Large intestine (tissue), 3 donors: ENCODE results near the gene HLA-B. TPM values are rescaled to one million over a fixed set of nuclear protein-coding genes. Genes with fewer than 3 reads are reported as not detected.
A peak's percentile ranks its signal among the peaks of the same experiment; 100 is the strongest.

ENCODE experiments used
- DNase-seq, 2 donors: peaks; one replicate each; pipeline versions ENCODE4 v3.0.0 to v3.0.0-alpha.2; 2013
- H3K27ac ChIP-seq: one replicate; pipeline ENCODE4 v1.5.1; 2013; ENCODE audit warnings: low read length
- H3K27me3 ChIP-seq: 2 replicates; pipeline ENCODE4 v1.6.1; 2013; ENCODE audit warnings: low read length; ENCODE audit not compliant: control insufficient read depth, insufficient read depth
- H3K36me3 ChIP-seq: 2 replicates; pipeline ENCODE4 v1.6.1; 2013; ENCODE audit warnings: low read length; ENCODE audit not compliant: control insufficient read depth, insufficient read depth
- H3K4me1 ChIP-seq: one replicate; pipeline ENCODE4 v1.6.1; 2013; ENCODE audit warnings: low read length; ENCODE audit not compliant: control insufficient read depth, insufficient read depth
- H3K4me3 ChIP-seq: one replicate; pipeline ENCODE4 v1.5.1; 2013; ENCODE audit warnings: low read length
- H3K9me3 ChIP-seq: one replicate; pipeline ENCODE4 v1.6.1; 2013; ENCODE audit warnings: mild to moderate bottlenecking, low read depth, low read length, moderate library complexity; ENCODE audit not compliant: control insufficient read depth
- WGBS: methylation state at CpG from one replicate; pipeline ENCODE4 v1.1.5; 2013; ENCODE audit warnings: low lambda C conversion rate; ENCODE audit not compliant: insufficient coverage; 5-methylcytosine and 5-hydroxymethylcytosine counted together
- polyA plus RNA-seq: library from polyadenylated mRNA; unstranded; fragments of 120-200 nt; gene quantifications from one replicate; pipeline ENCODE4 v1.2.1, GENCODE V29; 2013

The HLA-B gene
- polyA plus RNA-seq, 1 donor: 353 TPM

- Histone ChIP-seq H3K27me3 (peaks cover 40% of the 10 kb centered on the region), H3K27ac (no peak overlapping the region), H3K9me3 (no peaks in the 10 kb centered on the region), H3K4me1 (no peaks in the 10 kb centered on the region), H3K36me3 (no peaks in the 10 kb centered on the region), H3K4me3 (no peak overlapping the region)
- DNase-seq: peak; percentile 77 to 92
- no CpG with 5 or more reads among the region's 30 CpGs for WGBS
These were observed 9.9 kb upstream of the HLA-B start for GRCh38 chr6:31366693-31367470.

- Histone ChIP-seq H3K4me1 (no peaks in the 10 kb centered on the region), H3K4me3 (no peak overlapping the region), H3K9me3 (no peaks in the 10 kb centered on the region), H3K27ac (no peak overlapping the region), H3K27me3 (peaks cover 40% of the 10 kb centered on the region), H3K36me3 (no peaks in the 10 kb centered on the region)
- DNase-seq: no peak
- no CpG with 5 or more reads among the region's 5 CpGs for WGBS
These were observed 8.9 kb upstream of the HLA-B start for GRCh38 chr6:31365864-31366263.

GRCh38 chr6:31363811-31364210, 6.8 kb upstream of the HLA-B start:
- Histone ChIP-seq H3K36me3 (no peaks in the 10 kb centered on the region), H3K4me3 (no peak overlapping the region), H3K9me3 (no peaks in the 10 kb centered on the region), H3K27me3 (peaks cover 41% of the 10 kb centered on the region), H3K27ac (no peak overlapping the region), H3K4me1 (no peaks in the 10 kb centered on the region)
- no peak for DNase-seq

GRCh38 chr6:31362751-31363150, 5.8 kb upstream of the HLA-B start:
- 40% methylated on average over 1 of the region's 5 CpGs for WGBS
- H3K27me3 ChIP-seq: peaks cover 40% of the 10 kb centered on the region
- no peak for DNase-seq

GRCh38 chr6:31359581-31359980, 2.6 kb upstream of the HLA-B start:
- Histone ChIP-seq H3K27ac (no peak overlapping the region), H3K27me3 (peaks cover 23% of the 10 kb centered on the region), H3K4me3 (no peak overlapping the region), H3K36me3 (peaks cover 9% of the 10 kb centered on the region), H3K4me1 (no peaks in the 10 kb centered on the region), H3K9me3 (no peaks in the 10 kb centered on the region)
- no CpG with 5 or more reads among the region's 1 CpG for WGBS
- DNase-seq: no peak

More at GRCh38 chr6:31362751-31363150, 5.8 kb upstream of the HLA-B start:
- no peaks in the 10 kb centered on the region for H3K4me1 ChIP-seq
- no peaks in the 10 kb centered on the region for H3K36me3 ChIP-seq
- H3K27ac ChIP-seq: no peak overlapping the region
- H3K9me3 ChIP-seq: no peaks in the 10 kb centered on the region
- H3K4me3 ChIP-seq: no peak overlapping the region

- Histone ChIP-seq H3K4me3 (no peak overlapping the region), H3K9me3 (no peaks in the 10 kb centered on the region)
- whole genome bisulfite sequencing: 33% methylated on average over 2 of the region's 4 CpGs
These were observed 1.3 kb upstream of the HLA-B start for GRCh38 chr6:31358302-31358701.

GRCh38 chr6:31357886-31358285, 907 bp upstream of the HLA-B start:
- WGBS: 0% methylated on average over 1 of the region's 6 CpGs
- H3K27me3 ChIP-seq: peaks cover 16% of the 10 kb centered on the region
- no peaks in the 10 kb centered on the region for H3K4me1 ChIP-seq
- no peak for DNase-seq
- H3K36me3 ChIP-seq: peaks cover 18% of the 10 kb centered on the region
- no peak overlapping the region for H3K4me3 ChIP-seq
- no peaks in the 10 kb centered on the region for H3K9me3 ChIP-seq
- H3K27ac ChIP-seq: no peak overlapping the region

More at GRCh38 chr6:31358302-31358701, 1.3 kb upstream of the HLA-B start:
- H3K27me3 ChIP-seq: peaks cover 20% of the 10 kb centered on the region
- peaks cover 18% of the 10 kb centered on the region for H3K36me3 ChIP-seq
- H3K4me1 ChIP-seq: no peaks in the 10 kb centered on the region
- no peak for DNase-seq
- H3K27ac ChIP-seq: no peak overlapping the region

- Histone ChIP-seq H3K9me3 (no peaks in the 10 kb centered on the region), H3K27ac (peak overlapping the region; percentile 70), H3K4me1 (no peaks in the 10 kb centered on the region), H3K36me3 (peaks cover 18% of the 10 kb centered on the region), H3K27me3 (peaks cover 12% of the 10 kb centered on the region), H3K4me3 (peak overlapping the region; percentile 65)
- no CpG with 5 or more reads among the region's 83 CpGs for WGBS
- peak; percentile 41 to 62 for DNase-seq
These were observed 598 bp downstream of the HLA-B start for GRCh38 chr6:31356216-31356945.

- H3K4me1 ChIP-seq: no peaks in the 10 kb centered on the region
- H3K4me3 ChIP-seq: peak overlapping the region; percentile 65
- no peaks in the 10 kb centered on the region for H3K9me3 ChIP-seq
- no peak overlapping the region for H3K27ac ChIP-seq
- no peak for DNase-seq
- peaks cover 18% of the 10 kb centered on the region for H3K36me3 ChIP-seq
- no CpG with 5 or more reads among the region's 5 CpGs for WGBS
- peaks cover 12% of the 10 kb centered on the region for H3K27me3 ChIP-seq
These were observed 1.4 kb downstream of the HLA-B start for GRCh38 chr6:31355583-31355948.

GRCh38 chr6:31354864-31355582, 2.0 kb downstream of the HLA-B start:
- Histone ChIP-seq H3K27me3 (peaks cover 12% of the 10 kb centered on the region), H3K4me1 (no peaks in the 10 kb centered on the region), H3K4me3 (no peak overlapping the region)

More at GRCh38 chr6:31354864-31355582, 2.0 kb downstream of the HLA-B start:
- Histone ChIP-seq H3K36me3 (peaks cover 18% of the 10 kb centered on the region), H3K27ac (no peak overlapping the region), H3K9me3 (no peaks in the 10 kb centered on the region)
- DNase-seq: no peak
- WGBS: no CpG with 5 or more reads among the region's 11 CpGs
